GM21390 (cell line): ENCODE data around the gene MIDN.

Experiments used
- ATAC-seq: cut with Tn5 transposase; IDR thresholded peaks from one replicate; pipeline ENCODE4 v1.9.1; 2021; ENCODE audit not compliant: unreplicated experiment

MIDN gene

GRCh38 chr19:1220976-1221903 is 27.1 kb upstream of the MIDN start:
- ATAC-seq: no peak

- no peak for ATAC-seq
These were observed 26.5 kb upstream of the MIDN start for GRCh38 chr19:1221904-1222255.

- no peak for ATAC-seq
These were observed 26.0 kb upstream of the MIDN start for GRCh38 chr19:1222394-1222793.

GRCh38 chr19:1223018-1223855 is 25.1 kb upstream of the MIDN start:
- no peak for ATAC-seq

- ATAC-seq: no peak
These were observed 24.1 kb upstream of the MIDN start for GRCh38 chr19:1224047-1224825.

GRCh38 chr19:1224847-1225246 is 23.5 kb upstream of the MIDN start:
- ATAC-seq: no peak

GRCh38 chr19:1225440-1226226 is 22.8 kb upstream of the MIDN start:
- no peak for ATAC-seq

- ATAC-seq: no peak
These were observed 22.2 kb upstream of the MIDN start for GRCh38 chr19:1226227-1226518.

GRCh38 chr19:1226522-1227303 is 21.7 kb upstream of the MIDN start:
- no peak for ATAC-seq

GRCh38 chr19:1227304-1228054 is 20.9 kb upstream of the MIDN start:
- no peak for ATAC-seq

- ATAC-seq: no peak
These were observed 20.0 kb upstream of the MIDN start for GRCh38 chr19:1228161-1228957.

GRCh38 chr19:1229056-1229923 is 19.1 kb upstream of the MIDN start:
- ATAC-seq: no peak

GRCh38 chr19:1229924-1230782 is 18.2 kb upstream of the MIDN start:
- no peak for ATAC-seq

GRCh38 chr19:1230783-1231489 is 17.4 kb upstream of the MIDN start:
- ATAC-seq: no peak

GRCh38 chr19:1231729-1232637 is 16.4 kb upstream of the MIDN start:
- ATAC-seq: no peak
